COLO829 (cell line): ENCODE data around the gene RGS6.
"Not testable (repeated sequence)": the region's sequence is repeated elsewhere in the genome, so short reads cannot be mapped to it uniquely, and the experiment has no call there.

Experiments
- DNase-seq: peaks from one replicate; pipeline ENCODE4 v3.0.0; 2012; ENCODE audit warnings: low spot score

The RGS6 gene

DNA sequence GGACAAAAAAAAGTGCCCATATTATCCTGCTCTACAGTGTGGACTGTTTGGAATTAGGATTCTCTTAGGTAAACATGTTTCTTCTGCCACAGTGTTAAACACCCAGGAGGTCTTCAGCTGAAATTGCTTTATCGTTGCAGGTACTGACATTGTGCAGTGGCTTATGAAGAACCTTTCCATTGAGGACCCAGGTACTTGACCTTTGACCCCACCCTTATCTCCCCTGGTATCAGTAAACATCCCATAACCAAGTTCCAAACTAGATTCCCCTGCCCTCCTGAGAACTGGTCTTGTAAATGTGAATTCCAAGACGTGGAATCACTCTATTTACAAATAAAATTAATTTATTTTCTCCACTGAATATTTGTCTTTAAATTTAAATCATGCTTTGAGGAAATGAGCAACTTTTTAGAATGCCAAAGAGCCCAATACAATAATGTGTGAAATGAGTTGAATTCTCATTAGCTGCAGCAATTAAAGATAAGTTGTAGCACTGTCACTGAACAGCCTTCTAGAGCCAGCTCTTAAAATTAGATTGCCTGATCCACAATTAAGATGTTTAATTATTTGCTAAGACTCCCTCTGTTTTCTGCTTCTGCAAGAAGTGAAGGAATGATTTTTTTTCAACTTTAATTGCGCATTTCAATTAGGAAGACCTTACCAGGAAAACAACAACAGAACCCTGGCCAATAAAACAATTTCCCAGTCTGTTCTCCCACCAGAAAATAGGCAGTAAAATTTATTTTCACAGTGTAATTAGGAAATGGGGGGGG lies 522.3 kb downstream of the RGS6 start:
- DNase-seq = no peak

DNA sequence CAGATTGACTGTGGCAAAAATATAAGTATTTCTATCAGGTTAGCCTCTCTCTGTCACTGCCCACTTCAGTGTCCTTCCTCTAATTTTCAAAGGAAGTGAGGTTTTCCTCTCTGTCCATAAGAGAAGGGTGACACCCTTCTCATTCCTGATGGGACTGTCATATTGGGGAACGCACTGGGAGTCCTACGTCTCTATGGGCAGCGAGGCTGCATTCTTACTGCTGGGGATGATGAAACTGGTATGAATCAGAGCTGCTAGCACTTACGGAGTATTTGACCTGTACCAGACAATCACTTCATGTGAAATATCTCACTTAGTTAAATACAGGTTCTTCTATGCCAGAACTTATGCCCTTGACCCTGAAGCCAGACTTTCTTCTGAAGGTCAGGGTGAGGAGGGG lies 525.4 kb downstream of the RGS6 start:
- no peak for DNase-seq

DNA sequence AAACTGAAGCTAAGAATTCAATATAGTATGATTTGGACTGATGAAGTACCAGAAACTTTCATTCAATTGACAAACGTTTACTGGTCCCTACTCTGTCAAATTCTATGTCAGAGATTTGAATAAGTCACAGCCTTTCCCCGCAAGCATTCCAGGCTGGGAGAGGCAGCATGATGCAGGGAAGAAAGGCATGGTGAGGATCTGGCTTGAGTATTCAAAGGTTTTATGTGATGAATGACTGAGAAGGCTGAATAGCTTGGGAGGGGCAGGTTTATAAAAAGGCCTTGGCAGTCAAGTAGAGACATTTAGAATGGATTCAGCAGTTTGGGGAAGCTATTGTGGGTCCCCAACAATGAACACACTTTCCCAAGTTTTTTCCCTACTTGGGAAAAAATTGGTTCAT lies 529.8 kb downstream of the RGS6 start:
- DNase-seq = no peak

DNA sequence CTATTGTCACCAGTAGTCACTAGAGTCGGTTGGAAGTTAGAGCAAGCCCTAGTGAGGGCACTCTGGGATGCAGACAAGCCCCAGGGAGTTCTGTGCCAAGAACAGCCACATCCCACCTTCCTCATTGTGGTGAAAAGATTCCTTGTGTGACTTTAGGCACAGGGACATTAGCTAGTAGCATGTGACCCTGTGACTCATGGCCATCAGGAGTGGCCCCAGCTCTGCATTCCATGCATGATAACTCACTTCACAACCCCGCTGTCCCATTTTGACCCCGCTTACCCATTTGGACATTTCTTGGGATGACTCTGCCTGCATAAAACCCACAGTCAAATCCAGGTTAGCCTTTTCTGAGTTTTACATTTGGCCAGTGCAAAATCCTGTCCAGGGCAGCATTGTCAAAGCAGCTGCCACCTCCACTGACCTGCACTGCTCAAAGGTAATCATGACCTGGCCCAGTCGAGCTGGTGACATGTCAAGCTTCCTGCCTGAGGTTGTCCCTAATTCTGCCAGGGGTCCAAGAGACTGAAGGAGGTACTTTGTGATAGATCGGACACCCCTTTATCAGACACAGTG lies 531.1 kb downstream of the RGS6 start:
- no peak for DNase-seq

DNA sequence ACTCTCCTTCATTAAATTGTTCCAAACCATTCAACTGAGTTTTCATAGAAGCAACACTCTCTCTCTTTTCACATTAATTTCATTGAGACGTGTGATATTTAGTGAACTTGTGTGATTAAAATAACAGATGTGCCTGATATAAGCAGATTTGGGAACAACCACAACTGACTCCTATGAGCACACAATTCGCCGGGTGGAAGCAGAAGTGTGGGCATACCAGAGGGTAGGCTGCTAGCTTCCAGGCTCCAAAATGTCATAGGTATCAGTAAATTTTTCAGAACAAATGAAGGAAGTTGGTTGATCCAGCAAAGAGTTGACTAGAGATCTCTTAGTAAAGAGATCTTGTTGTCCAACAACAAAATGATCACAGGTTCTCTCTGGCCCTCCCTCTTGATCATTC lies 532.0 kb downstream of the RGS6 start:
- no peak for DNase-seq

DNA sequence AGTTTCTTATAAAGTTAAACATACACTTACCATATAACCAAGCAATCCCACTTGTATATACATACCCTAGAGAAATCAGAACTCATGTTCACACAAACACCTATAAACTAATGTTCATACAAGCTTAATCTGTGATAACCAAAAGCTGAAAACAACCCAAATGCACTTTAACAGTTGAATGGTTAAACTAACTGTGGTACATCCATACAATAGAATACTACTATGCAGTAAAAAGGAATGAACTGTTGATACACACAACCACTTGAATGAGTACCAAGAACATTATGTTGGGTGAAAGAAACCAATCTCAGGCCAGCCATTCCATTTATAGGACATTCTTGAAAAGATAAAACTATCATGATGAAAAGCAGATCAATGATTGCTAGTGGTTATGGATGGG lies 534.1 kb downstream of the RGS6 start:
- no peak for DNase-seq

DNA sequence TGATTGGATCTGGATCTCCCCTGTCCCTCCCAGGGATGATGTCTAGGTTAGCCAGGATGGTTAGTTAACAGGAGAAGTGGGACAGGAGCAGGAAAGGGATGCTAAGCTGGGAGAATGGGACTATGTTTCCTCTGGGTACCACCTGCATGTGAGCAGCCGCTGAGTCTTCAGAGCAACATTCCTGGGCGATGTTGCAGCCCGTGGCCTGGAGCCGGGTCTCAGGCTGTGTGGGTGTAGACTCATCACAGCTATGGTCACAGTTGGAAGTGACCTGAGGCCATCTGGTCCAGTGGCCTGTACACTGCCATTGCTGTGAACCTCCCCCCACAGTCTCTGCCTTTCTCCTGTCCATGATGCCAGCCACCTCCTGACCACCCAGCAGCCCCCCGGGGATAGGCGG lies 539.1 kb downstream of the RGS6 start:
- DNase-seq = no peak

DNA sequence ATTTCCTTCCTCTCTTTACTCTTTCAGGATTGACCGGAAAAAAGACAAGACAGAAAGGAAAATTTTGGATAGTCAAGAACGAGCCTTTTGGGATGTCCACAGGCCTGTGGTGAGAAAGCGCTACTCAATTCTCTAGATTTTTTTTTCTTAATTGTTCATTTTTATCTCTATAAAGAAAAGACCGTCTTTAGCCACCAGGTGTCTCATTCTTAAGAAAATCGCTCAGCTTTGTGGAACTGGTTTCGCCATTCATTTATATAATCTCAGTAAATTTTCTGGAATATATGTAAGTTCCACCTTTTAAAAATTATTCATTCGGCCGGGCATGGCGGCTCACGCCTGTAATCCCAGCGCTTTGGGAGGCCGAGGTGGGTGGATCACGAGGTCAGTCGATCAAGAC lies 540.6 kb downstream of the RGS6 start:
- DNase-seq = no peak

DNA sequence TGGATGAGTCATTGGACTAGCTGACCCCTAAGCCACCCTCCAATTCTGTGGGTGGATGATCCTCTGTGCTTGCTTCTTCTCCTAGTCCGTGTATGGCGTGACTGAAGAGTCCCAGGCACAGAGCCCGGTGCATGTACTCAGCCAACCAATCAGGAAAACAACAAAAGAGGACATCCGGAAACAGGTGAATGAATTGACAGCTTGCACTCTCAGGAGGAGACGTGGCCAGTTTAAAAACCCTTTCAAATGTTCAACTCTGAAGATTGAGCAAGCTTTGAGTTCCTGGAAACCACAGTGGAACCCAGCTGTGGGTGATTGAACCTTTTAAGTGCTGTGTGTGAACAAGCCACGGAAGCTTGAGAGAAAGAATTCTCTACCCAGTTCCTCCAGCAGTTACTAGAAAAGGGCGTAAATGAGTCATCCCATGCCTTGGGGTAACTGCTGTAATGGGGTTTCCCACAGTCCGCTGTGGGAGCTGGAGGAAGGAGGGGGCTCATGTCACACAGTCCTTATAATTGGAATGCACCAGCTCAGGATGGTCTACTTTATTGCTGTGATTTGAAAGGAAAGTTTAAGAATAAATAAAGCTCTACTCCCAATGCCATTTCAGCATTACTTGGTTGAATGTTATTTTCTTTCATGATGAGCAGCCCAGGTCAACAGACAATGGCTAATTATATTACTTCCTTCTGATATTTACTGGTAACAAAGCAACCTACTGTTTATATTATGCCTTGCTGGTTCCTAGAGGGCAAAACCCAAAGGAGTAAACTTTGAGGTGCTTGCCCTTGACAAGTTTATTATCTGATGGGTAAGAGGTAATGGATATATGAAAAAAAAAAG lies 544.6 kb downstream of the RGS6 start:
- DNase-seq = peak; percentile 53

DNA sequence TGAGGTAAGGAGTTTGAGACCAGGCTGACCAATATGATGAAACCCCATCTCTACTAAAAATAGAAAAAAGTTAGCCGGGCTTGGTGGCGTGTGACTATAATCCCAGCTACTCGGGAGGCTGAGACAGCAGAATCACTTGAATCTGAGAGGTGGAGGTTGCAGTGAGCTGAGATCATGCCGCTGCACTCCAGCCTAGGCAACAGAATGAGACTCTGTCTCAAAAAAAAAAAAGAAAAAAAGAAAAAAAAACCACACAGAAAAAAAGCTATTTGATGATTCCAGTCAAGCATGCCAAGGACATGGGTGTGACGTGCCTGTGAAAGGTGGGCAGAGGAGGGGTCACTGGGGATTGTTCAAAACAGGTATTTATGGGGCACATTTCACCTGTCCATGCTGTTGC lies 545.3 kb downstream of the RGS6 start:
- not testable (repeated sequence) for DNase-seq

DNA sequence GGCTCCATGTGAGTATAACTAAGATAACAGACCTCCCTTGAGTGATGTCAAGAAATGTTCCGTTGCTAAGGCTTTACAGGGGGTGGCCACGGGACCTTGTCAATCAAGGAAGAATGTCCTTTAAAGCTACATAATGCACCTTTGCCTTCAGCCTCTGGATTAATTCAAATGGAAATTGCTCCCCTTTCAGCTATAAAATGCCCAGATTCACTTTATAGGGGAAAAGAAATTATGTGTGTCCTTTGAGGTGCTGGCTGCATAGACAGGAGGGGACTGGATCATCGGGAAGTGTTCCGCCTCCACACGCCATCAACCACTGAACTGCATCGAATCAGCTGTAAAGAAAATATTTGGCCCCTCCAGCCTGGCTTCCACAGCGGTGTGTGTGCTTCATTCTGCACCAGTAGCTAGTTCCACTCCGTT lies 546.3 kb downstream of the RGS6 start:
- no peak for DNase-seq

DNA sequence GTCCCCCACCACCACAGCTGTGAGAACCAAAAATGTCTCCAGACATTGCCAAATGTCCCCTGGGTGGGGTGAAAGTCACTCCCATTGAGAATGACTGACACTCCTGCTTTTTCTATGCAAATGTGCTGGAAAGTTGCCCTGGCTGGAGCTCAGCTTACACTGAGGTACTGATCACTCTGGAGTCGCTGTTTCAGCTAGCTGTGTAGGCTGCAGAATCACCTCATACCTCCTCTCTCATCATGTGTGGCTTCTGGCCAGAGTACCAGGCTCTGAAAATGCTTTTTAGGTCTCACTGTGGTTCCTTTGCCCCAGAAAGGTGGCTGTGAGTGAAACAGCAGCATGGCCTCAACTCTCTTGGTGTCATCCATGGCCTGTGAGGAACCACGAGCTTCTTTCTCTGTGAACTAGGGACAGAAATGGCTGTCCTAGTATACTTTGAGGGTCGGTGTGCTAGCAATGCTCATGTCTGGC lies 547.3 kb downstream of the RGS6 start:
- no peak for DNase-seq

DNA sequence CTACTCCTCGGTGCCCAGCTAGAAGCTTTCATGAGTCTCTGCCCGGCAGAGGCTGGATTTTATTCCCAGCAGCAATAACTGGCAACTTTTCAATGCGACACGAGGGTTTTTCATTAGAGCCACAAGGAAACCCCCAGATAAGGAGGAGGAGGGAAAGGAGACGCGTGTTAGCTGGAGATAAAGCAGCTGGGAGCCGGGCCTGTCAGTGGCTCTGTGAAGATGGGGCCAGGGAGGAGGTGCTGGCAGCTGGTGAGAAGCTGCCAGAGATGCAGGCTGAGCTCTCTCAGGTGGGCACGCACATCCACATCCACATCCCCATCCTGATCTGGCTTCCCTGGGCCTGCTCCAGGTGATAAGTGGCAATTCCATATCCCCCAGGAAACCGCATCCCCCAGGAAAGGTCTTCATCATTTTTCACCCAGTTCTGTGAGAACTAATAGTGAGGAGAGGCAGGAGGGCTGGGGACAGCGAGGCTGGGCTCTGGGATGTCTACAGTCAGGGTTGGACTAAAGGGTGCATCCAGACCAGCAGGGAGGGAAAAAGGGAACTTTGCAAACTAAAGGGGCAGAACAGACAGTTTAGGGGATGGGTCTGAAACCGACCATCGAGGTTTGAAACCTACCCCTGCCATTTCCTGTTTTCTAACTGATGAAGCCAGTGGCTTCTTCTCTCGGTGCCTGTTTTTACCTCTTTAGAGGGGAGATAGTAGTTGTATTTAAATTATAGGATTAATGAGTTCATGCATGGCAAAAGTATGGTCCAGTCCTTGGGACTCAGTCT lies 548.4 kb downstream of the RGS6 start:
- no peak for DNase-seq

DNA sequence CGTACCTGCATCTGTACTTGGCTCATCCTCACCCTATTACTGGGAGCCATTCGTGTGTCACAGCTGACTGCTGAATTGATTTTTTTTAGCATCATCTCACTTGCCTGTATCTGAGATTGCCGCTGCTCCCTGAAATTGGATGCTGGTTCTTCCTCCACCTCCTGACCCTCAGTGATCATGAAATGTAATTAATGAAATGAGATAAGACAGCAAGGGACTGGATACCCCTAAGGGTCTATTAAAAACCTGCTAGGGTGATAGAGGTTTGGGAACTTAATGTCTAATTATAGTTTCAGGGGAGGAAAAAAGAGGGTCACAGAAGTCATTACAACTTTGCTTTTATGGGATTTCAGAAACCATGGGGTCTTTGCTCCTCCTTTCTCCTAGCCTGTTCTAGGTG lies 551.1 kb downstream of the RGS6 start:
- DNase-seq = no peak

DNA sequence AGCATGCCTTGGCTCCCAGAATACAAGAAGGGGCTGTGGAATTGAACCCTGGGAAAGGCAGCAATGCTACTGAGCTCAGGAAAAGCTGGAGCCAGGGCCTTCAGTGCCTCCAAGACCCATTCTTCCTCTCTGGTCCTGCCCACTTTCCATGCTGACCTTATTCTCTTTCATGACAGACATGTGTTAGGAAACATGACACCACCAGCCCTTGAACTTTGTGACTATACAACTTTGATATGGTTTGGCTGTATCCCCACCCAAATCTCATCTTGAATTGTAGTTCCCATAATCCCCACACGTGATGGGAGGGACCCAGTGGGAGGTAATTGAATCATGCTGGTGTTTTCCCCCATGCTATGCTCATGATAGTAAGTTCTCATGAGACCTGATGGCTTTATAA lies 553.5 kb downstream of the RGS6 start:
- DNase-seq = no peak

DNA sequence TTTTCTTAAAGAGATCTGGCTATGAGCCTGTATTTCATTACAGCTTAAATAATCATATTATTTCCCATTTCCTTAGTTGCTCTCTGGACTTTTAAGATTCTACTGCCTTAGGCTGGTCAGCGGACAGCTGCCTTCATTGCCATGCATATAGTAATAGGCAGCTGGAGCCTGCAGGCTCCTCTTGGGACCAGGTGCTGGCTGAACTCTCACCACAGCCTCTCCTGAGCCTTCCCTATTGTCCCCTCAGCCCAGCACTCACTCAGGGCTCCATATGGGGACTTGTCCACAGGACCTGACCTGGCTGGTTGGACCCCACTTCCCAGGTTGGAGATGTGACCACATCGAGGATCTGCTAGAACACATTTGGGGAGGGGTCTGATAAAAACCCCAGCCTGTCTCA lies 556.3 kb downstream of the RGS6 start:
- no peak for DNase-seq

DNA sequence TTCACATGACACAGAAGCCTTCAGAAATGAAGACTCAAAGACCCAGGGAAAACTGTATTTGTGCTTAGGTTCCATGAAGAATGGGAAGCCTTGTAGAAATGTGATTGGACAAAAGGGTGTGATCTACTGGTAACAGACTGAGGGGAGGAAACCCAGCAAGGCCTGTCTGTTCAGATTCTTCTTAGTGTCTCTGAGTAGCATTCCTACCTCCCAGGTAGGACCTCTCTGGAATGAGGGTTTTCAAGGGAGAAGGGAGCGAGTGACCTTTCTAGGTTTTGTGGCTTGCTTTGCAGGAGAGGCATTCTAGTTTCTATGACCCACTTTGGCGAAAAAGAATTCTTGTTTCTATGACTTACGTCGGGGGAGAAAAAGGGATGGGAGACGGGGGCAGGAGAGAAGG lies 560.0 kb downstream of the RGS6 start:
- no peak for DNase-seq

DNA sequence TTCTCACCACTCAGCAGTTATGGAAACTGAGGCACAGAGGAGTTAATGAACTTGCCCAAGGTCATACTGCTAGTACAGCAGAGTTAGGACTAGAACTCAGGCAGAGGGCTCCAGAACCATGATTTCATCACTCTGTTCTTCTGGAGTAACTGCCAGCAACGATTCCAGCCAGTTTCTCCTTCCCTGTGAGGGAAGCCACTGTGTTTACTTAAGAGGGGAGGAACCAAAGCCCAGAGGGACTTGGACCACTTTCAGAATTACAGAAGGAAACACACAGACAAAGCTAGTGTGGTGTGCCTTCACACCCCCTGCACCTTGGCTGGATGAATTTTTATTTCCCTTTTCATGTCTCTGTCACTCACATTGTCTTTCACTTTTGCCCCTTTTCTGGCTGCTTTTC lies 563.4 kb downstream of the RGS6 start:
- no peak for DNase-seq

DNA sequence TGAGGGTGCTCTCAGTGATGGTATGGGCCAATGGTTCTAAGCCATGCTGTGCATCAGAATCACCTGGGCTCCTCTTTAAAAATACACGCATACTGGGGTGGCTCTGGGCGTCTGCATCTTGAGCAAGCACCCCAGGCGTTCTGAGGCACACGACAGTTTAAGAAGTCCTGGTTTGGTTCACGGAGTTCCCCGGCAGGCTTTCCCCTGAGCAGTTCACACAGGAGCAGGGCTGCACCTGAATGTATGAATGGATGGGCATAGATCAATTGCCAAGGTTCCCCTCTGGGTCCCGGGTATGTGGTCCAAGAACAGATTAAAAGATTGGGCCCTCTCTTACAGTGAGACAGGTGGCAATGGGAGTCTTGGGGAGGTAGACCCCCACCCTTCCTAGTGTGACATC lies 566.4 kb downstream of the RGS6 start:
- DNase-seq = no peak

DNA sequence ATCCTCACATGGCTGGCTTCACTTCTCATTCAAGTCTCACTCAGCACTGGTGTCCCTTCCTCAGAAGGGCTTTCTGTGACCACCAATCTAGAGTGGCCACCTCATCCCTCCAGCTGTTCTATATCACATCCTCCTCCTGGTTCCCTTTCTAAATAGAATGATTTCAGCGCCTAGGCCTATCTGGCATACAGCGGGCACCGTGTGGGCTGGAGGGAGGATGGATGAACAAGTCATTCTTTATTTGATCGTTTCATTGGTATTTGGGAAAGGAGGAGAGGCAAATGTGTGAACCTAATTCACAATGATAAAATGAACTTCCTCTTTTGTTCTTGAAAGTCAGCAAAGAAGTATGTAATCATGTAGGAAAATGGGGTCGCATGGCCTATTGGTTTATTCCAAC lies 567.5 kb downstream of the RGS6 start:
- no peak for DNase-seq

DNA sequence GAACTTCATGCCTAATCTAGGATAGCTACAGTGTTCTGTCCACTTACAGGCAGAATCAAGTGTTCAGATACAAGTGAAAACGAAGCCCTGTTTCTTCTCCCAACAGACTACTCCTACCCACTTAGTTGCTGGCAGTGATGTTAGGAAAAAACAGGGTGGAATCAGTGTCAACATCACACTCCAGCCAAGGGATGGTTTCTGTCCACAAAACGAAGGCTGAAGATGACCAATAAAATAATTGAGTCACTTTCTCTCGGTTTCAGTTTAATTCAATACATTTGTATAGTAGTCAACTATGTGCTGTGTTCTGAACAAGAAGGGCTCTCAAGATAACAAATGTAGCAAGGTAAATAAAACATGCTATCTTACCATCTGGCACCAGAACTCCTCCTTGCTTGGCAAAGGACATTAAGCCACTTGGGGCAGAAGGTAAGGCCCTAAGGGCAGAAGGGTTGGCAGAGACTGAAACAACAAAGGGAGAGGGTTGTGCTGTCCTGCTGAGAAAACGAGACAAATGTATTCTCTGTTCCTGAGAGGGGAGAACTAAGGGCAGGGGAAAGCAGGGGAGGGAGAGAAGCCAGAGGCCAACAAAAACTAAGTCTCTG lies 568.1 kb downstream of the RGS6 start:
- DNase-seq = no peak

DNA sequence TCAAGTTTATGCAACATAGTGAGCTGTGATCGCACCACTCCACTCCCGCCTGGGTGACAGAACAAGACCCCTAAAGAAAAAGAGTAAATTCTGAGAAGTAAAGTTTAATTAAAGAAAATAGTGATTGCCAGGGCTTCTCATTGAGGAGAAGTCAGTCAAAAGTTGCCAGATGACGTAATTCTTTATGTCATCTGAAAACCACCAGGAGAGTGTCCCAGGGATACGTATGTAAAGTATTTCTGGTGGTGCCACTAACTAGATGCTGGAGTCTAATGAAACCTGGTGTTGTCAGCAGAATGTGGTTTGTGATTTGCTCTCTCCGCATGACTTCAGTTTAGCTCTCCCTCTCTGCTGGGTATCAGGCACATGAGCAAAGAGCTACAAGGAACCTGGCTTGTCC lies 569.2 kb downstream of the RGS6 start:
- DNase-seq = no peak
